GM23338 (cell line): ENCODE results near the gene CMSS1. TPM values are rescaled to one million over a fixed set of nuclear protein-coding genes. Genes with fewer than 3 reads are reported as not detected.
A peak's percentile ranks its signal among the peaks of the same experiment; 100 is the strongest.

Experiments used
- ATAC-seq: fragments of 200-7000 bp; cut with Tn5 transposase; 3 replicates; pipeline ENCODE4 v1.9.1; 2020
- DNase-seq: peaks from one replicate; pipeline ENCODE4 v3.0.0-alpha.2; 2015; ENCODE audit warnings: low spot score
- H2AFZ ChIP-seq: fragments of 200-600 bp; sonication (generic); 2 replicates; pipeline ENCODE4 v1.8.0; 2016; ENCODE audit warnings: antibody characterized with exemption, mild to moderate bottlenecking, moderate library complexity
- H3F3A ChIP-seq: fragments of 200-600 bp; sonication (generic); replicated peaks from 2 replicates; pipeline ENCODE4 v1.8.0; 2017; ENCODE audit warnings: antibody characterized with exemption, mixed run types, low read depth
- H3K27ac ChIP-seq: fragments of 200-600 bp; sonication (generic); 2 replicates; pipeline ENCODE4 v1.6.1; 2016; ENCODE audit warnings: low read depth
- H3K27me3 ChIP-seq: fragments of 200-600 bp; sonication (generic); 2 replicates; pipeline ENCODE4 v1.8.0; 2016; ENCODE audit warnings: mild to moderate bottlenecking, mixed run types, moderate library complexity; ENCODE audit not compliant: insufficient read depth
- H3K36me3 ChIP-seq: fragments of 200-600 bp; sonication (generic); 2 replicates; pipeline ENCODE4 v1.8.0; 2016; ENCODE audit warnings: mild to moderate bottlenecking; ENCODE audit not compliant: insufficient read depth
- H3K4me1 ChIP-seq: fragments of 200-600 bp; sonication (generic); 2 replicates; pipeline ENCODE4 v1.8.0; 2016; ENCODE audit warnings: mild to moderate bottlenecking, moderate library complexity; ENCODE audit not compliant: insufficient read depth
- H3K4me2 ChIP-seq: fragments of 200-600 bp; sonication (generic); 2 replicates; pipeline ENCODE4 v1.7.1; 2017; ENCODE audit warnings: mixed run types
- H3K4me3 ChIP-seq: fragments of 200-600 bp; sonication (generic); 2 replicates; pipeline ENCODE4 v1.6.1; 2016; ENCODE audit warnings: mixed run types
- H3K79me2 ChIP-seq: fragments of 200-600 bp; sonication (generic); replicated peaks from 2 replicates; pipeline ENCODE4 v1.8.0; 2017; ENCODE audit warnings: mild to moderate bottlenecking; ENCODE audit not compliant: insufficient read depth
- H3K9me2 ChIP-seq: fragments of 200-600 bp; sonication (generic); 2 replicates; pipeline ENCODE4 v1.8.0; 2017; ENCODE audit not compliant: insufficient read depth
- H4K20me1 ChIP-seq: fragments of 200-600 bp; sonication (generic); replicated peaks from 2 replicates; pipeline ENCODE4 v1.8.0; 2017; ENCODE audit warnings: mild to moderate bottlenecking; ENCODE audit not compliant: insufficient read depth
- H3K27ac Mint-ChIP-seq: 2 replicates; pipeline ENCODE4 v1.8.0; 2020; ENCODE audit warnings: inconsistent platforms, mild to moderate bottlenecking, moderate library complexity, mixed read lengths
- H3K27me3 Mint-ChIP-seq: 3 replicates; pipeline ENCODE4 v1.8.0; 2022; ENCODE audit warnings: low read depth, mild to moderate bottlenecking, moderate library complexity, mixed read lengths, inconsistent platforms; ENCODE audit not compliant: insufficient read depth, poor library complexity
- H3K36me3 Mint-ChIP-seq: 3 replicates; pipeline ENCODE4 v1.8.0; 2021; ENCODE audit warnings: low read depth, mild to moderate bottlenecking, inconsistent platforms, moderate library complexity, mixed read lengths
- H3K4me1 Mint-ChIP-seq: 3 replicates; pipeline ENCODE4 v1.8.0; 2020; ENCODE audit warnings: mild to moderate bottlenecking, inconsistent platforms, mixed read lengths
- H3K4me3 Mint-ChIP-seq: 3 replicates; pipeline ENCODE4 v1.8.0; 2021; ENCODE audit warnings: moderate library complexity, mild to moderate bottlenecking, inconsistent platforms, mixed read lengths
- H3K9me3 Mint-ChIP-seq: 3 replicates; pipeline ENCODE4 v1.8.0; 2020; ENCODE audit warnings: moderate library complexity, mild to moderate bottlenecking, inconsistent platforms, mixed read lengths
- EZH2phosphoT487 ChIP-seq: fragments of 200-600 bp; sonication (generic); IDR thresholded peaks from one replicate; pipeline ENCODE4 v1.8.1; 2018; ENCODE audit warnings: antibody characterized with exemption; ENCODE audit not compliant: unreplicated experiment
- NANOG ChIP-seq: IDR thresholded peaks from 2 replicates; pipeline ENCODE4 v1.6.1; 2016; ENCODE audit warnings: antibody characterized with exemption, borderline replicate concordance
- POLR2AphosphoS5 ChIP-seq: IDR thresholded peaks from 2 replicates; pipeline ENCODE4 v1.6.1; 2016; ENCODE audit warnings: antibody characterized with exemption, low read depth
- ZNF114 ChIP-seq: fragments of 250-450 bp; sonication (Bioruptor Pico); IDR thresholded peaks from 2 replicates; pipeline ENCODE4 v1.5.0; 2020; ENCODE audit warnings: mild to moderate bottlenecking, moderate library complexity
- ZNF331 ChIP-seq: fragments of 250-450 bp; sonication (Bioruptor Pico); IDR thresholded peaks from 2 replicates; pipeline ENCODE4 v1.5.0; 2020; ENCODE audit warnings: low read depth, mild to moderate bottlenecking, moderate library complexity
- ZNF462 ChIP-seq: fragments of 250-450 bp; sonication (Bioruptor Pico); IDR thresholded peaks from 2 replicates; pipeline ENCODE4 v1.5.0; 2020; ENCODE audit warnings: mild to moderate bottlenecking, moderate library complexity
- polyA plus RNA-seq: library from polyadenylated mRNA; unstranded; fragments of >200 nt; fragmentation: Nextera tagmentation; extraction: Ambion mirVana; gene quantifications from 2 replicates; pipeline ENCODE4 v1.2.1, GENCODE V29; 2016
- total RNA-seq: library from RNA; depleted of rRNA; stranded (reverse); fragments of >200 nt; shearing (Covaris generic); gene quantifications from 2 replicates; pipeline ENCODE4 v1.2.3, GENCODE V29; 2014
- TF ChIP-seq, protein P1 (sequence below): IDR thresholded peaks from one replicate; pipeline ENCODE4 v1.6.1; 2018; ENCODE audit warnings: antibody characterized with exemption; ENCODE audit not compliant: unreplicated experiment

The CMSS1 gene
- total and polyA plus RNA-seq, 2 experiments from 2014 or later = 39.4 to 187 TPM

DNA sequence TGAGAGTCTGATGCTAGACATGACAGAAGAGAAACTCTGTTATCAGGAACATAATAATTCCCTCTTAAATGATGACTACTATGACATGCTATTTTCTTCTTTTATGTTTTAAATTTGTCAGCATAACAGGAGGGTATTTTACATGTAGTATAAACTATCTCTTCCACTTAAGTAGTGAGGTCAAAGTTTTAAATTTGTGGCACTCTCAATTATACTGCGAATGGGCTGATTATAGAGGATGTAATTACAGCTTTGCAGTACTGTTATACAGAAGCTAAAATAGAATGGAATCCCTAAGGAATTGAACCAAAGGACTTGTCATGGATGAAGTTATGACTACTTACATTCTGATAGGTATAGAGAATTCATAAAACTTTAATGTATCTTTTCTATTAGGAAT is 34.3 kb downstream of the CMSS1 start:
- DNase-seq (no peak), ATAC-seq (no peak)
- Histone ChIP-seq H3K79me2 (peaks cover 67% of the 10 kb centered on the region), H3K27me3 (no peaks in the 10 kb centered on the region), H2AFZ (no peak overlapping the region), H3K4me3 (no peak overlapping the region), H3K4me1 (peaks cover 32% of the 10 kb centered on the region), H3K4me2 (no peak overlapping the region), H3K27ac (no peak overlapping the region), H3K36me3 (no peaks in the 10 kb centered on the region), H3K9me2 (no peaks in the 10 kb centered on the region; the same call in 1 of the 2 replicates), H4K20me1 (peaks cover 3% of the 10 kb centered on the region), H3F3A (no peaks in the 10 kb centered on the region)
- Mint-ChIP-seq H3K4me3 (no peak overlapping the region), H3K27ac (no peak overlapping the region), H3K36me3 (no peaks in the 10 kb centered on the region), H3K4me1 (peaks cover 33% of the 10 kb centered on the region), H3K27me3 (no peaks in the 10 kb centered on the region), H3K9me3 (no peaks in the 10 kb centered on the region)
- TF ChIP-seq ZNF331 (CRISPR knock-in tag) (no peak), ZNF114 (CRISPR knock-in tag) (no peak), NANOG (no peak), POLR2AphosphoS5 (no peak)
- TF ChIP-seq, protein P1, sequence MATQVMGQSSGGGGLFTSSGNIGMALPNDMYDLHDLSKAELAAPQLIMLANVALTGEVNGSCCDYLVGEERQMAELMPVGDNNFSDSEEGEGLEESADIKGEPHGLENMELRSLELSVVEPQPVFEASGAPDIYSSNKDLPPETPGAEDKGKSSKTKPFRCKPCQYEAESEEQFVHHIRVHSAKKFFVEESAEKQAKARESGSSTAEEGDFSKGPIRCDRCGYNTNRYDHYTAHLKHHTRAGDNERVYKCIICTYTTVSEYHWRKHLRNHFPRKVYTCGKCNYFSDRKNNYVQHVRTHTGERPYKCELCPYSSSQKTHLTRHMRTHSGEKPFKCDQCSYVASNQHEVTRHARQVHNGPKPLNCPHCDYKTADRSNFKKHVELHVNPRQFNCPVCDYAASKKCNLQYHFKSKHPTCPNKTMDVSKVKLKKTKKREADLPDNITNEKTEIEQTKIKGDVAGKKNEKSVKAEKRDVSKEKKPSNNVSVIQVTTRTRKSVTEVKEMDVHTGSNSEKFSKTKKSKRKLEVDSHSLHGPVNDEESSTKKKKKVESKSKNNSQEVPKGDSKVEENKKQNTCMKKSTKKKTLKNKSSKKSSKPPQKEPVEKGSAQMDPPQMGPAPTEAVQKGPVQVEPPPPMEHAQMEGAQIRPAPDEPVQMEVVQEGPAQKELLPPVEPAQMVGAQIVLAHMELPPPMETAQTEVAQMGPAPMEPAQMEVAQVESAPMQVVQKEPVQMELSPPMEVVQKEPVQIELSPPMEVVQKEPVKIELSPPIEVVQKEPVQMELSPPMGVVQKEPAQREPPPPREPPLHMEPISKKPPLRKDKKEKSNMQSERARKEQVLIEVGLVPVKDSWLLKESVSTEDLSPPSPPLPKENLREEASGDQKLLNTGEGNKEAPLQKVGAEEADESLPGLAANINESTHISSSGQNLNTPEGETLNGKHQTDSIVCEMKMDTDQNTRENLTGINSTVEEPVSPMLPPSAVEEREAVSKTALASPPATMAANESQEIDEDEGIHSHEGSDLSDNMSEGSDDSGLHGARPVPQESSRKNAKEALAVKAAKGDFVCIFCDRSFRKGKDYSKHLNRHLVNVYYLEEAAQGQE = no peak

DNA sequence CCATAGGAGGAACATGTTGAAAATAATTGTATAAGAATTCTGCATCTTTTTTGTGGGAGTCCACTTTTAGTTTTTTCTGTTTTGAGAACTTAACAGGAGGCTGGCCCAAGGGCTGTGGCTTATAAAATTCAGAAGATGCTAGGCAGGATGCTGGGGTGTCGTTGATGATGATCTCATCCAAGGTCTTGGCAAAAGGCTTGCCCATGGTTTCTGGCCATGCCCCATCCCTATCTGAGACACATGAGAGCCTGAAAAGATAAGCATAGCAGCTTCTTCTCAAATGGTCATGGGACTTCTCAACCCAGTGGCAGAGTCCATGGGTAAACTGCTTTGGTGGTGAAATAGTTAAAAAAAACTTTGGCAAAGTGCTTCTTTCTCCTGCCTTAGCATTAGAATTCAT is 35.2 kb downstream of the CMSS1 start:
- H3K27ac ChIP-seq = no peak overlapping the region
- H4K20me1 ChIP-seq = peaks cover 10% of the 10 kb centered on the region
- peaks cover 33% of the 10 kb centered on the region for H3K4me1 Mint-ChIP-seq
- H3K36me3 Mint-ChIP-seq = no peaks in the 10 kb centered on the region
- H3K27me3 Mint-ChIP-seq = no peaks in the 10 kb centered on the region
- no peaks in the 10 kb centered on the region; the same call in 1 of the 2 replicates for H3K9me2 ChIP-seq
- no peak overlapping the region for H3K4me3 Mint-ChIP-seq
- H3K4me3 ChIP-seq = no peak overlapping the region
- H2AFZ ChIP-seq = no peak overlapping the region
- H3K4me2 ChIP-seq = peak overlapping the region; percentile 5; the same call in 1 of the 2 replicates
- no peak for TF ChIP-seq EZH2phosphoT487
- TF ChIP-seq POLR2AphosphoS5 = no peak
- TF ChIP-seq ZNF462 (CRISPR knock-in tag) = no peak
- no peak for TF ChIP-seq NANOG
- H3K27ac Mint-ChIP-seq = no peak overlapping the region
- H3K4me1 ChIP-seq = peaks cover 32% of the 10 kb centered on the region
- H3F3A ChIP-seq = no peaks in the 10 kb centered on the region
- H3K36me3 ChIP-seq = no peaks in the 10 kb centered on the region
- no peaks in the 10 kb centered on the region for H3K9me3 Mint-ChIP-seq
- DNase-seq (no peak), ATAC-seq (no peak)
- H3K79me2 ChIP-seq = peaks cover 59% of the 10 kb centered on the region
- no peaks in the 10 kb centered on the region for H3K27me3 ChIP-seq
